Body of pancreas (tissue), 4 donors: ENCODE data around the gene MYRFL. TPM values are rescaled to one million over a fixed set of nuclear protein-coding genes. Genes with fewer than 3 reads are reported as not detected.
"Not testable (repeated sequence)": the region's sequence is repeated elsewhere in the genome, so short reads cannot be mapped to it uniquely, and the experiment has no call there.

ENCODE experiments used
- ATAC-seq: fragments of 150-250 bp; one replicate; pipeline ENCODE4 v1.9.1; 2016
- DNase-seq, 4 donors: peaks; one replicate each; pipeline ENCODE4 v3.0.0-alpha.2; 2019
- H3K27ac ChIP-seq, 4 donors: fragments of 200-600 bp; sonication (generic); 1 replicate in 3 of 4; 2 replicates in 1 of 4; pipeline versions ENCODE4 v1.5.1 to v1.6.1; 2016 to 2019; ENCODE audit warnings: mild to moderate bottlenecking in 1 of 4, mixed read lengths in 1 of 4, moderate library complexity in 1 of 4
- H3K27me3 ChIP-seq, 2 donors: fragments of 200-600 bp; sonication (generic); one replicate each; pipeline ENCODE4 v1.6.0; 2016; ENCODE audit warnings: mild to moderate bottlenecking in 1 of 2
- H3K36me3 ChIP-seq, 2 donors: fragments of 200-600 bp; sonication (generic); replicated peaks in 1 of 2; 2 replicates each; pipeline ENCODE4 v1.5.1; 2016; ENCODE audit warnings: low read depth in 2 of 2; ENCODE audit not compliant: insufficient read depth in 1 of 2
- H3K4me1 ChIP-seq: fragments of 200-600 bp; sonication (generic); one replicate; pipeline ENCODE4 v1.6.0; 2016
- H3K4me3 ChIP-seq, 2 donors: fragments of 200-600 bp; sonication (generic); 1 replicate in 1 of 2; 2 replicates in 1 of 2; pipeline ENCODE4 v1.5.1; 2016 to 2019
- H3K9me3 ChIP-seq, 3 donors: fragments of 200-600 bp; sonication (generic); 1 replicate in 2 of 3; 2 replicates in 1 of 3; pipeline ENCODE4 v1.5.1; 2016
- CTCF ChIP-seq, 7 experiments: fragments of 450-650 bp in 4 of 7; fragments of 200-600 bp in 3 of 7; sonication (generic) in 3 of 7; IDR thresholded peaks; one replicate each; pipeline ENCODE4 v1.5.1; 2016 to 2019; ENCODE audit warnings: antibody characterized with exemption in 7 of 7
- POLR2A ChIP-seq, 3 donors: fragments of 450-650 bp; IDR thresholded peaks; one replicate each; pipeline ENCODE4 v1.6.1; 2016; ENCODE audit warnings: antibody characterized with exemption in 3 of 3, mild to moderate bottlenecking in 2 of 3
- WGBS, 2 donors: methylation state at CpG; one replicate each; pipeline ENCODE4 v1.1.5; 2017; 5-methylcytosine and 5-hydroxymethylcytosine counted together
- intact Hi-C: fragments of 100-400 bp; cut with DNase I; formaldehyde crosslinking; loops from one replicate; pipeline ENCODE4 v1.15.1; 2023
- total RNA-seq, 2 donors: library from RNA; depleted of rRNA; stranded (reverse); fragments of >200 nt; gene quantifications; one replicate each; pipeline ENCODE4 v1.1.0, GENCODE V29; 2016

MYRFL gene
- under 1 TPM; under 0.01 to 0.52 TPM for total RNA-seq

GRCh38 chr12:69824966-69825560, at the start of gene MYRFL:
Gene MYRFL, plus strand, starts transcription at chr12:69825227. Its CDS starts 291 bp downstream, at chr12:69825518.
- intact Hi-C loops: no loop called here
- peaks cover 8% of the 10 kb centered on the region for H3K4me1 ChIP-seq
- no peaks in the 10 kb centered on the region for H3K9me3 ChIP-seq
- no peak for ATAC-seq
- H3K36me3 ChIP-seq: no peaks in the 10 kb centered on the region
- no peak for TF ChIP-seq CTCF (IDR thresholded peaks at IDR 0.05)
- no peak for TF ChIP-seq POLR2A (IDR thresholded peaks at IDR 0.05)
- no peak for DNase-seq
- H3K27ac ChIP-seq: no peak within 1 kb of the TSS
- no peaks in the 10 kb centered on the region for H3K27me3 ChIP-seq
- WGBS, 2 donors: 70 to 71% methylated on average over 5 of the region's 5 CpGs
- H3K4me3 ChIP-seq: no peak within 1 kb of the TSS

- WGBS, 2 donors: 65 to 75% methylated on average over 5 to 7 of the region's 7 CpGs
- intact Hi-C loops: no loop called here
- H3K36me3 ChIP-seq: peaks cover 0 to 1% of the 10 kb centered on the region in 2 donors
- H3K27ac ChIP-seq: no peak overlapping the region
- no peaks in the 10 kb centered on the region for H3K27me3 ChIP-seq
- DNase-seq (no peak), ATAC-seq (no peak)
- H3K4me3 ChIP-seq: no peak overlapping the region
- no peaks in the 10 kb centered on the region for H3K9me3 ChIP-seq
- no peaks in the 10 kb centered on the region for H3K4me1 ChIP-seq
- TF ChIP-seq CTCF (IDR thresholded peaks at IDR 0.05) (no peak), POLR2A (IDR thresholded peaks at IDR 0.05) (no peak)
Measured at GRCh38 chr12:69779928-69780327, 45.1 kb upstream of the MYRFL start.

GRCh38 chr12:69783365-69783764, 41.7 kb upstream of the MYRFL start:
- intact Hi-C loops: no loop called here
- Histone ChIP-seq H3K9me3 (no peaks in the 10 kb centered on the region), H3K27me3 (no peaks in the 10 kb centered on the region), H3K27ac (no peak overlapping the region), H3K4me1 (no peaks in the 10 kb centered on the region), H3K4me3 (no peak overlapping the region), H3K36me3 (peaks cover 0 to 4% of the 10 kb centered on the region in 2 donors)
- TF ChIP-seq POLR2A (IDR thresholded peaks at IDR 0.05): no peak
- no peak for TF ChIP-seq CTCF (IDR thresholded peaks at IDR 0.05)
- no peak for ATAC-seq
- no peak for DNase-seq
- WGBS, 2 donors: 87 to 93% methylated on average over 6 of the region's 6 CpGs

- DNase-seq (no peak), ATAC-seq (no peak)
- no peak overlapping the region for H3K4me3 ChIP-seq
- peaks cover 0 to 4% of the 10 kb centered on the region in 2 donors for H3K36me3 ChIP-seq
- no peak overlapping the region for H3K27ac ChIP-seq
- TF ChIP-seq CTCF (IDR thresholded peaks at IDR 0.05) (no peak), POLR2A (IDR thresholded peaks at IDR 0.05) (no peak)
- H3K27me3 ChIP-seq: no peaks in the 10 kb centered on the region
- intact Hi-C loops: no loop called here
- H3K9me3 ChIP-seq: peaks cover 0 to 13% (median 0%) of the 10 kb centered on the region in 3 donors
- no peaks in the 10 kb centered on the region for H3K4me1 ChIP-seq
Measured at GRCh38 chr12:69789351-69789750, 35.7 kb upstream of the MYRFL start.

GRCh38 chr12:69792533-69792932, 32.5 kb upstream of the MYRFL start:
- Histone ChIP-seq H3K27me3 (no peaks in the 10 kb centered on the region), H3K4me3 (no peak overlapping the region), H3K36me3 (peaks cover 0 to 15% of the 10 kb centered on the region in 2 donors), H3K9me3 (peaks cover 0 to 13% (median 0%) of the 10 kb centered on the region in 3 donors), H3K4me1 (no peaks in the 10 kb centered on the region), H3K27ac (no peak overlapping the region)
- no peak for DNase-seq
- ATAC-seq: no peak
- intact Hi-C loops: no loop called here
- WGBS, 2 donors: 91 to 95% methylated on average over 2 of the region's 2 CpGs
- TF ChIP-seq POLR2A (IDR thresholded peaks at IDR 0.05): no peak
- TF ChIP-seq CTCF (IDR thresholded peaks at IDR 0.05): no peak

- H3K4me3 ChIP-seq, ATAC-seq, DNase-seq, intact Hi-C loops, H3K27ac ChIP-seq, H3K27me3 ChIP-seq, H3K36me3 ChIP-seq, H3K4me1 ChIP-seq: not testable (repeated sequence)
- 90 to 97% methylated on average over 31 to 44 of the region's 62 CpGs for WGBS, 2 donors
- H3K9me3 ChIP-seq: peaks cover 0 to 11% (median 0%) of the 10 kb centered on the region in 3 donors
Measured at GRCh38 chr12:69807101-69807897, 17.7 kb upstream of the MYRFL start.
